GM12872 (cell line): Measurements from ENCODE around the gene SEPTIN2.

ENCODE experiments used
- CTCF ChIP-seq: IDR thresholded peaks from 3 replicates; pipeline ENCODE4 v1.5.1; 2011; ENCODE audit warnings: low read depth, mild to moderate bottlenecking, low read length, moderate library complexity; ENCODE audit not compliant: insufficient read depth

Gene SEPTIN2

GRCh38 chr2:241317391-241317790 lies 1.7 kb downstream of the SEPTIN2 start:
- no peak for TF ChIP-seq CTCF

- TF ChIP-seq CTCF: no peak
Observed at GRCh38 chr2:241320394-241320793, 4.7 kb downstream of the SEPTIN2 start.

- no peak for TF ChIP-seq CTCF
Observed at GRCh38 chr2:241321033-241321432, 5.3 kb downstream of the SEPTIN2 start.

- no peak for TF ChIP-seq CTCF
Observed at GRCh38 chr2:241321886-241322285, 6.2 kb downstream of the SEPTIN2 start.

- TF ChIP-seq CTCF: no peak
Observed at GRCh38 chr2:241323778-241324177, 8.1 kb downstream of the SEPTIN2 start.

- no peak for TF ChIP-seq CTCF
Observed at GRCh38 chr2:241324775-241325174, 9.1 kb downstream of the SEPTIN2 start.

GRCh38 chr2:241325257-241325656 lies 9.5 kb downstream of the SEPTIN2 start:
- TF ChIP-seq CTCF: no peak
